Activated T-cell treated with anti-CD3 and anti-CD28 coated beads, Interleukin-2, amount 50 U/mL, for 24 hours (primary cell): ENCODE results near the gene BCAP31.
"Not testable (repeated sequence)": the region's sequence is repeated elsewhere in the genome, so short reads cannot be mapped to it uniquely, and the experiment has no call there.

Experiments used
- DNase-seq: peaks from one replicate; pipeline ENCODE4 v3.0.0-alpha.2; 2020
- H3K27ac Mint-ChIP-seq: 2 replicates; pipeline ENCODE4 v1.8.0; 2020; ENCODE audit warnings: mild to moderate bottlenecking, mixed read lengths
- H3K27me3 Mint-ChIP-seq: 2 replicates; pipeline ENCODE4 v1.8.0; 2020; ENCODE audit warnings: mixed read lengths
- H3K36me3 Mint-ChIP-seq: 2 replicates; pipeline ENCODE4 v1.8.0; 2020; ENCODE audit warnings: low read depth, mixed read lengths
- H3K4me1 Mint-ChIP-seq: 2 replicates; pipeline ENCODE4 v1.8.0; 2020; ENCODE audit warnings: low read depth, mixed read lengths
- H3K4me3 Mint-ChIP-seq: 2 replicates; pipeline ENCODE4 v1.8.0; 2020; ENCODE audit warnings: mild to moderate bottlenecking, moderate library complexity, mixed read lengths
- H3K9me3 Mint-ChIP-seq: 2 replicates; pipeline ENCODE4 v1.8.0; 2020; ENCODE audit warnings: mixed read lengths

BCAP31 gene

DNA sequence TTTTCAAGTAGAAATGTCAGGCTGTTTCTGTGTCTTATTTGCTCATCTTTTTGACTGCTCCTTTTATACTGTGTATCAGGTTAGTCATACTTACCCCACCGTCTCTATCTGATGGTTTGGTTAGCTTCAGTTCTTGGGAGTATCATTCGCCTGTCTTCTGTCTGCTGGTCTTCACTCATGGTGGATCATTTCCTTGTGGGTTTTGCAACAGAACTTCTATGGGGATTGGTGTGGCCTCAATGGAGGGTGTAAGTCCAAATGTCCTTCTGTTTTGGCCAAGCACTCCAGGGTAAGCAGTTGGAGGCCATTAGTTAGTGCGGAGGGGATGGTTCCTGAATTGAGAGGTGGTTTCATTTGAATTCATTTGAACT lies 7.6 kb upstream of the BCAP31 start:
- H3K36me3 Mint-ChIP-seq, result peaks cover 1% of the 10 kb centered on the region
- no peak overlapping the region for H3K4me3 Mint-ChIP-seq
- peak overlapping the region; percentile 1 for H3K27ac Mint-ChIP-seq
- H3K27me3 Mint-ChIP-seq, result peaks cover 25% of the 10 kb centered on the region
- peaks cover 38% of the 10 kb centered on the region for H3K4me1 Mint-ChIP-seq
- H3K9me3 Mint-ChIP-seq, result peaks cover 4% of the 10 kb centered on the region
- DNase-seq, result no peak

DNA sequence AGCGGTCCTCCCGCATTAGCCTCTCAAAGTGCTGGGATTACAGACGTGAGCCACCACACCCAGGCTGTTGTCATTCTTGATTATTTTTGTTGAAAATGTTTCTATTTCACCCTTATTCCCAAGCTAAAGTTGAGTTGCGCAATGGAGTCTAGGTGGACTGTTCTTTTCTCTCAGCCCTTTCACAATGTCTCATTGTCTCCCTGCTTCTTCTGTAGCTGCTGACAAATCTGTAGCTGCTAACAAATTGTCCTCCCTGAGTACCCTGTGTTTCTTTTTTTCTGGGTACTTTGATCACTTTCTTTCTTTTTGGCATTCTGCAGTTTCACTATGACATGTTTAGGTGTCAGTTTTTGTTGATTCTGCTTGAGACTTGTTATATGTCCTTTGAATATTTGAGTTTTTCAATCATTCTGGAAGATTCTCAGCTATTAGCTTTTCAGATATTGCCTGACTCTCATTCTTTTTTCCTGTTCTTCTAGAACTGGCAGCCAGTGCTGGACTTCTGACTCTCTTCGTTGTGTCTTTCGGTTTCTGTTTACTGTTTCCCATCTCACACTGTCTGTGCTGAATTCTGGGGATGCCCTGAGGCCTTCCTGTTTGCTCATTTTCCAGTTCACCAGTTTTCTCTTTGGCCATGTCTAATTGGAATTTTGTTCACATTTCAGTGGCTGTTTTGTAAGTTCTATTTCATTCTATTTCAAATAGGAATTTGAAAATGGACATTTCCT lies 7.1 kb upstream of the BCAP31 start:
- peaks cover 4% of the 10 kb centered on the region for H3K9me3 Mint-ChIP-seq
- peaks cover 20% of the 10 kb centered on the region for H3K27me3 Mint-ChIP-seq
- H3K4me1 Mint-ChIP-seq, result peaks cover 42% of the 10 kb centered on the region
- peaks cover 1% of the 10 kb centered on the region for H3K36me3 Mint-ChIP-seq
- peak overlapping the region; percentile 1 for H3K27ac Mint-ChIP-seq
- no peak overlapping the region for H3K4me3 Mint-ChIP-seq
- no peak for DNase-seq

DNA sequence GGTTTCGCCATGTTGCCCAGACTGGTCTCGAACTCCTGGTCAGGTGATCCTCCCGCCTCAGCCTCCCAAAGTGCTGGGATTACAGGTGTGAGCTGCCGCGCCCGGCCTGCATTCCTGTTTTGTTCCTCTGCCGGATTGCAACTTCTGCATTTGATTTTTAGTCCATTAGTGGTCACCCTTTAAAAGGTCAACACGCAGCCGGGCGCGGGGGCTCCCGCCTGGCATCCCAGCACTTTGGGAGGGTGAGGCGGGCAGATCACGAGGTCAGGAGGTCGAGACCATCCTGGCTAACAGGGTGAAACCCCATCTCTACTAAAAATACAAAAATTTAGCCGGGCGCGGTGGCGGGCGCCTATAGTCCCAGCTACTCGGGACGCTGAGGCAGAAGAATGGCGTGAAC lies 5.9 kb upstream of the BCAP31 start:
- peaks cover 45% of the 10 kb centered on the region for H3K4me1 Mint-ChIP-seq
- not testable (repeated sequence) for H3K36me3 Mint-ChIP-seq, H3K4me3 Mint-ChIP-seq, H3K27ac Mint-ChIP-seq, H3K9me3 Mint-ChIP-seq, DNase-seq
- peaks cover 18% of the 10 kb centered on the region for H3K27me3 Mint-ChIP-seq

DNA sequence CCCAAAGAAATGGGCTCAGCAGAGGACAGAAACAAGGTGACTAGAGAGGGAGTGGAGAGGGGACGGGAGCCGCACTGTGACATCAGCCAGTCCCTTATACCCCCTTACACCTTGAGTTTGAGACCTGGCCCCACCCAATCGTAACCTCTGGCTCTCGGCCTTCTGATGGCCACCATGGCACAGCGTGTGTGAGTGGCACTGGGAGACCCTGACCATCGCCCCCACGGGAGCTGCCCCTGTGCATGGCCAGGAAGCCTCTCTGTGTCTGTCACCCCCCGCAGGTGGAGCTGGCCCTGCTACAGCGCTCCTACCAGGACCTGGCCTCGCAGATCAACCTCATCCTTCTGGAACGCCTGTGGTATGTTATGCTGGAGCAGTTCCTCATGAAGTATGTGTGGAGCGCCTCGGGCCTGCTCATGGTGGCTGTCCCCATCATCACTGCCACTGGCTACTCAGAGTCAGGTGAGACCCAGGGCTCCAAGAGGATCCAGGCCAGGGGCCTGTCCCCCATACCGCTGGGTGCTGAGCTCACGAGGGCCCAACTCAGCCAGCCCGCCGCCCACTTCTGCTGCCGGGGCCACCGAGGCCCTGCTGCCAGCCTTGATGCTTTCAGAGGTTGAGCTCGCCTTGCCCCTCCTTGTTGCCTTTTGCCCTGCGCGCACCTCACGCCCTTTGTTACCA lies 4.9 kb upstream of the BCAP31 start:
- peaks cover 1% of the 10 kb centered on the region for H3K36me3 Mint-ChIP-seq
- H3K27me3 Mint-ChIP-seq, result peaks cover 18% of the 10 kb centered on the region
- H3K4me1 Mint-ChIP-seq, result peaks cover 40% of the 10 kb centered on the region
- H3K9me3 Mint-ChIP-seq, result peaks cover 4% of the 10 kb centered on the region
- no peak for DNase-seq
- no peak overlapping the region for H3K4me3 Mint-ChIP-seq
- no peak overlapping the region for H3K27ac Mint-ChIP-seq

DNA sequence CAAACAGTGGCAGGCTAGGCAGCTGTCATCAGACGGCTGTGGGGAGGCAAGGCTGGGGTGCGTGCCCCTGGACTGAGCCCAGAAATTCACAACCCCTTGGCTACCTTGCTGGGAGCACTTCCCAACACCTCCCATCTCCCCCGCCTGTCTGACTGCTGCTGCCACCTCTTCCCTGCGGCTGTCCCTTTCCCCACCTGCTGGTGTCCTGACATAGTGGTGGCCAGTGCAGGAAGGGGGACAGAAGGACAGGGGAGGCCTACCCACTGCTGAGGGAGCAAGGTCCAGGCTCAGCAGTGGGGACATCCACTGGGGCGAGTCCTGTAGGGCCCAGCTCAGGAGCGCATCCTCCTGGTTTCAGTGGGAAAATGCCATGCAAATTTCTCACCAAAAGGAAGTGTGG lies 3.9 kb upstream of the BCAP31 start:
- Mint-ChIP-seq H3K9me3 (peaks cover 4% of the 10 kb centered on the region), H3K27me3 (peaks cover 17% of the 10 kb centered on the region), H3K4me3 (no peak overlapping the region), H3K4me1 (peaks cover 40% of the 10 kb centered on the region), H3K36me3 (peaks cover 6% of the 10 kb centered on the region), H3K27ac (no peak overlapping the region)
- DNase-seq, result no peak

DNA sequence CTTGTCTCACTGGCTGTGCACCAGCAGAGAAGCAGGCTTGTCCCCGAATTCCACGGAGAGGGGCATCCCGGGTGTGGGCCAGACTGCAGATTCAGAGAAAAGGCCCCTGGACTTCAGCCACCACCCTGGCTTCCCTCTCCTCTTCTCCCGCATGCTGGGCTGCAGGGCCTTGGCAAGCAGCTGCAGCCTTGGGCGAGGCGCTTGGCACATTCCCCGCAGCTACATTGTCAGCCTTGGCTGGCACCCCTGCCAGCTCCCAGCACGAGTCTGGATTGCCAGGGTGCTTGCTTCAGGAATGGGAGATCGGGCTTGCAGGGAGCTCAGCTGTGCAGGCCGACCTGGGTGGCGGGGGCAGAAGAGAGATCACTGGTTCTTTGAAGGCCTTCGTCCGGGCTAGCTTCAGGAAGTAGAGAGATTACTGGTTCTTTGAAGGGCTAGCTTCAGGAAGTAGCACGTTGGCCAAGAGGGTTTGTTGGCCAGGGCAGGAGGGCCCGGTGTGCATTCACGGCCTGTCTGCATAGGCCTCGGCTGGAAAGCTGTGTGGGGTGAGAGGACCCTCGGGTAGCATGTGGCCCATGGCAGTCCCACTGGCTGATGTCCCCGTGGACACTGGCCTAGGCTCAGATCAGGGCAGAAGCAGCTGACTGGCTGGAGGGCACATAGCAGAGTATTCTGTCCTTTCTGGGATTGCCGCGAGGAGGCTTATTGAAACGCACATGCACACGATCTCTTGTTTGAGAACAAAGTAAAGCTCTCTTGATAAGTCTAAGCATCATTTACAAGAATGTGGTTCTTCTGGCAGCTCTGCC lies 3.1 kb upstream of the BCAP31 start:
- Mint-ChIP-seq H3K4me3 (peak overlapping the region; percentile 52), H3K36me3 (peaks cover 13% of the 10 kb centered on the region), H3K27ac (peak overlapping the region; percentile 29), H3K9me3 (peaks cover 4% of the 10 kb centered on the region), H3K27me3 (peaks cover 23% of the 10 kb centered on the region), H3K4me1 (peaks cover 44% of the 10 kb centered on the region)
- DNase-seq, result no peak

DNA sequence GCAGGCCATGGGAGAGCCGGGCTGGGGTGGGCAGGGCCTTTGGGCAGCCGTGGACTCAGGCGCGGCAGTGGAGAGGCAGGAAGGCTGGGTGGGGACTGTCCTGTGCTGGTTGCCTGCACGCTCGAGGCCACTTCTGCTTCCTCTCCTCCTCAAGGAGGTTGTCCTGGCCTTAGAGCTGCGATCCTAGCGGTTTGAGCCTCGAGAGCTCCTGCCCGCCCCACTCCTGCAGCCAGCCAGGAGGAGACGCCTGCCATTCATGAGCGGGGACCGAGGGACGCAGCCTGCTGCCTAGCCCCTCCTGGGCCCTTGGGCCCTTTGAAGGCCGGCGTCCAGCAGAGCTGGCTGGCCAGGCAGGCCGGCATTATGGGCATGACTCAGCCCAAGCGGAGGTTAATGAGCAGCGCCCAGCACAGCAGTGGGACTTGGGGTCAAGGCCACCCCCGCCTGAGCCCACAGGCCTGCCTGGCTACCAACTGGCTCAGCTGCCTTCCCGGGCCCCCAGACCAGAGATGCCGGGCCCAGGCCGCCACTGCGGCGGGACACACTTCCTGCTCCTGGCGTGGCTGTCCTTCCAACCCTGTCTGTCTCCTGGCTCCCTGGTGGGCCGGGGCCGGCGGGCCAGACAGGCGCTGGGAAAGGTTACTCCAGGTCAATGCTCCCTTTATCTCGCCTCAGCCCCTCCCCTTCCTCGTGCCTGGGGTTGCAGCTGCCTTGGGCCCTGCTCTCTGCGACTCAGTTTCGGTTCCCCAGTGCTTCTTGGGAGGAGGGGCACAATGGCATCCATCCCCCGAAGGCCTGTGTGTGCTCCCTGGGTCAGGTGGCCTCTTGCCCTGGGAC lies 2.3 kb upstream of the BCAP31 start:
- peak; percentile 51 for DNase-seq
- Mint-ChIP-seq H3K4me3 (peak overlapping the region; percentile 52), H3K36me3 (peaks cover 19% of the 10 kb centered on the region), H3K27me3 (peaks cover 23% of the 10 kb centered on the region), H3K27ac (peak overlapping the region; percentile 29), H3K9me3 (peaks cover under 1% of the 10 kb centered on the region), H3K4me1 (peaks cover 43% of the 10 kb centered on the region)

DNA sequence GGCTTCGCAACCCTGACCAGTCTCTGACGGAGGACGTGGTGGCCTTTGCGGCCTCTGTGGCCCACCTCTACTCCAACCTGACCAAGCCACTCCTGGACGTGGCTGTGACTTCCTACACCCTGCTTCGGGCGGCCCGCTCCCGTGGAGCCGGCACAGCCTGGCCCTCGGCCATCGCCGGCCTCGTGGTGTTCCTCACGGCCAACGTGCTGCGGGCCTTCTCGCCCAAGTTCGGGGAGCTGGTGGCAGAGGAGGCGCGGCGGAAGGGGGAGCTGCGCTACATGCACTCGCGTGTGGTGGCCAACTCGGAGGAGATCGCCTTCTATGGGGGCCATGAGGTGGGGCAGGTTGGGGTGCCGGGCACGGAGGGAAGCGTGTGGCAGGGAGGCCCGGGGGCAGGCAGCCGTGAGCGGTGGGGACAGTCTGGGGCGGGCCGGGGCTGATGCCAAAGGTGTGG lies 1.7 kb upstream of the BCAP31 start:
- H3K27ac Mint-ChIP-seq, result no peak overlapping the region
- H3K36me3 Mint-ChIP-seq, result peaks cover 23% of the 10 kb centered on the region
- no peaks in the 10 kb centered on the region for H3K9me3 Mint-ChIP-seq
- DNase-seq, result no peak
- peaks cover 37% of the 10 kb centered on the region for H3K4me1 Mint-ChIP-seq
- H3K27me3 Mint-ChIP-seq, result peaks cover 24% of the 10 kb centered on the region
- peak overlapping the region; percentile 39 for H3K4me3 Mint-ChIP-seq

DNA sequence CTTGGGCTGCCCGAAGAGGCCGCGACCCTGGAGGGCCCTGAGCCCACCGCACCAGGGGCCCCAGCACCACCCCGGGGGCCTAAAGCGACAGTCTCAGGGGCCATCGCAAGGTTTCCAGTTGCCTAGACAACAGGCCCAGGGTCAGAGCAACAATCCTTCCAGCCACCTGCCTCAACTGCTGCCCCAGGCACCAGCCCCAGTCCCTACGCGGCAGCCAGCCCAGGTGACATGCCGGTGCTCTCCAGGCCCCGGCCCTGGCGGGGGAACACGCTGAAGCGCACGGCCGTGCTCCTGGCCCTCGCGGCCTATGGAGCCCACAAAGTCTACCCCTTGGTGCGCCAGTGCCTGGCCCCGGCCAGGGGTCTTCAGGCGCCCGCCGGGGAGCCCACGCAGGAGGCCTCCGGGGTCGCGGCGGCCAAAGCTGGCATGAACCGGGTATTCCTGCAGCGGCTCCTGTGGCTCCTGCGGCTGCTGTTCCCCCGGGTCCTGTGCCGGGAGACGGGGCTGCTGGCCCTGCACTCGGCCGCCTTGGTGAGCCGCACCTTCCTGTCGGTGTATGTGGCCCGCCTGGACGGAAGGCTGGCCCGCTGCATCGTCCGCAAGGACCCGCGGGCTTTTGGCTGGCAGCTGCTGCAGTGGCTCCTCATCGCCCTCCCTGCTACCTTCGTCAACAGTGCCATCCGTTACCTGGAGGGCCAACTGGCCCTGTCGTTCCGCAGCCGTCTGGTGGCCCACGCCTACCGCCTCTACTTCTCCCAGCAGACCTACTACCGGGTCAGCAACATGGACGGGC lies 1.0 kb upstream of the BCAP31 start:
- Mint-ChIP-seq H3K4me1 (peaks cover 33% of the 10 kb centered on the region), H3K36me3 (peaks cover 29% of the 10 kb centered on the region), H3K9me3 (no peaks in the 10 kb centered on the region), H3K27me3 (peaks cover 28% of the 10 kb centered on the region), H3K4me3 (peak overlapping the region; percentile 60), H3K27ac (peak overlapping the region; percentile 63)
- DNase-seq, result no peak

DNA sequence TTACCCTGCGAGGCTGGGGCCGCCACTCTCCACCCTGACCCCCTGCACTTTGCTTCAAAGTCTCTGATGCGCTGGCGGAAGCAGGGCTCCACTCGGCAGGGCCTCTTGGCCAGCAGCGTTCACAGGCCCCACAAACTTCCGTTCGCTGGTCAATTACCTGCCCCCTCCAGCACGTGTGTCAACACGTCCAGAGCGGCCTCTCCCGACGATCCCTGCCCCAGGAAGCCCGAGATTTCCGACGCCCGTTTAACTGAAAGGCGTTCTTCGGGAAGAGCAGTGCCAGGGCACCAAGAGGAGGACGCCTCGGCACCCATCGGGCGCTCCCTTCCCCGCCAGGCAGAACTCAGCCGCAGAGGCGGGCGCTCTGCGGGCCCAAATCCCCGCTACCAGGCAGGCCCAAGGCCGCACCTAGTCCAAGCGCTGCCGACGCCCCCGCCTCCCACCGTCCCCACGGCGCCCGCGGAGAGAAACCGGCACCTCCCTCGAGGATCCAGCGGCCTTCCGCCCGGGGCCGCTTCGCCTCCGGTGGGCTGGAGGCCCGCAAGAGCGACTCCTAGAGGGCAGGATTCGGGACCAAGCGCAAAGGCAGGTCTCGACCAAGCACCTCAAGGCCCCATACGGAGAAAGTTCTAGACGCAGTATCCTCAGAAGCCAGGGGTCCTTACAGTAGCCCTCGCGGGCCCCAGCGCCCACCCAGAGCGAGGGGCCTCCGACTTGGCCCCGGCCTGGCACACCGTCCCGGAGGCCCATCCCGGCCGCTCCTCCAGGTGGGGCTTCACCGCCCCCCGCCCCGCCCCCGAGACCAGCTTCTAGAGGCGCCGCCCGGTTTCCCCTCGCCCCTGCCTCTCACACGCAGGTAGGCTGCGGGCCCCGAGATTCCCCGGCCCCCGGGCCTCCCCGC lies 586 bp downstream of the BCAP31 start:
- peak; percentile 57 for DNase-seq
- Mint-ChIP-seq H3K27me3 (peaks cover 24% of the 10 kb centered on the region), H3K27ac (peak overlapping the region; percentile 90), H3K4me3 (peak overlapping the region; percentile 90), H3K36me3 (peaks cover 44% of the 10 kb centered on the region), H3K9me3 (no peaks in the 10 kb centered on the region), H3K4me1 (peaks cover 38% of the 10 kb centered on the region)

DNA sequence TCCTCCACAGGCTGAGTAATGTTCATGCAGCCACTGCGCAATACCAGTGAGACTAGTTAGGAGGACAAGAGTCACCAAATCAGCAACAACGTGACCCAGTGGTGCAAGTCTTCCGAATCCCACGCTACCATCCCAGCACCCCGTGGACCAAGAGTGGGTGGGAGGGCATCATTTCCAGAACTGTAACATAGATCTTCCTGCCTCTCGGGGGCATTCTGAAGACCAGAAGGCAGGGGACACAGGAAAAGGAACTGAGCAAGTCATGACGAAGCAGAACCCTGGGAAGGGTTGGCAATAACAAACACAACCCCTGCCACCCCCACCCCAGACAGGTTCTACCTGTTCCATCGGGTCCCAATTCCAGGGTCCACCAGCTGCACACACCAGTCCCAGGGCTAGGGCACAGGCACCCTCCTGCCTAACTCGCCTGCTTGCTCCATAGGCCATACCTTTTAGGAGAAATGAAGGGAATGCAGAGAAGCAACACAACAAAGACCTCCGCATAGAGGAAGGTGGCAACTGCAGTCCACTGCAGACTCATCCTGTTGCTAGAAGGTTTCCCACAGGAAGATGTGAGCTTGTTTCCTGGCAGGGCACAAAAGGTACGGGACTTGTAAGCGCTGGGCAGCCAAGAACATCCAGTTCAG lies 1.4 kb downstream of the BCAP31 start:
- peak overlapping the region; percentile 90 for H3K27ac Mint-ChIP-seq
- no peaks in the 10 kb centered on the region for H3K9me3 Mint-ChIP-seq
- no peak for DNase-seq
- H3K27me3 Mint-ChIP-seq, result peaks cover 24% of the 10 kb centered on the region
- H3K36me3 Mint-ChIP-seq, result peaks cover 52% of the 10 kb centered on the region
- H3K4me1 Mint-ChIP-seq, result peaks cover 37% of the 10 kb centered on the region
- peak overlapping the region; percentile 90 for H3K4me3 Mint-ChIP-seq

DNA sequence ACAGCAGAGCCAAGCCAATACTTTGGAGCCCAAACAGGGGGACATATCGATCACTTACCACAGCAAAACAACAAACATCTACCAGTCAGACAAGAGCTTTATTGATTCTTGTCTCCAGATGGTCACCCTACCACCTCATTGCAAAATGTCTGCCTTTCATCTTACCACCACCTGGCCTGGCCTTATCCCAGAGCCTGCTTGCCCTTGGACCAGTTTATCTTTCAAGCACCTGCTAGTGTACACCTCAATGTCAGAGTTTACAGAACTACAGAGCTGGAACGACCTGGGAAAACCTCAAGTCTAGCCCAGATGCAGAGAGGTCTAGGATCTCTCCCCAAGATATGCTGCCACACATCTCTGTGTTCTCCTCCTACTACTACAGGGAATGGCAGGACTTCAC lies 4.5 kb downstream of the BCAP31 start:
- Mint-ChIP-seq H3K27me3 (peaks cover 34% of the 10 kb centered on the region), H3K27ac (no peak overlapping the region), H3K9me3 (no peaks in the 10 kb centered on the region)

More for the DNA sequence above, 4.5 kb downstream of the BCAP31 start:
- Mint-ChIP-seq H3K4me3 (no peak overlapping the region), H3K4me1 (peaks cover 15% of the 10 kb centered on the region), H3K36me3 (peaks cover 77% of the 10 kb centered on the region)
- DNase-seq, result no peak
